ENCODE data around the gene FGFR3. TPM values are rescaled to one million over a fixed set of nuclear protein-coding genes. Genes with fewer than 3 reads are reported as not detected.

Gene FGFR3
- total RNA-seq, 1 experiment from 2014 or later, result 0.46 TPM

DNA sequence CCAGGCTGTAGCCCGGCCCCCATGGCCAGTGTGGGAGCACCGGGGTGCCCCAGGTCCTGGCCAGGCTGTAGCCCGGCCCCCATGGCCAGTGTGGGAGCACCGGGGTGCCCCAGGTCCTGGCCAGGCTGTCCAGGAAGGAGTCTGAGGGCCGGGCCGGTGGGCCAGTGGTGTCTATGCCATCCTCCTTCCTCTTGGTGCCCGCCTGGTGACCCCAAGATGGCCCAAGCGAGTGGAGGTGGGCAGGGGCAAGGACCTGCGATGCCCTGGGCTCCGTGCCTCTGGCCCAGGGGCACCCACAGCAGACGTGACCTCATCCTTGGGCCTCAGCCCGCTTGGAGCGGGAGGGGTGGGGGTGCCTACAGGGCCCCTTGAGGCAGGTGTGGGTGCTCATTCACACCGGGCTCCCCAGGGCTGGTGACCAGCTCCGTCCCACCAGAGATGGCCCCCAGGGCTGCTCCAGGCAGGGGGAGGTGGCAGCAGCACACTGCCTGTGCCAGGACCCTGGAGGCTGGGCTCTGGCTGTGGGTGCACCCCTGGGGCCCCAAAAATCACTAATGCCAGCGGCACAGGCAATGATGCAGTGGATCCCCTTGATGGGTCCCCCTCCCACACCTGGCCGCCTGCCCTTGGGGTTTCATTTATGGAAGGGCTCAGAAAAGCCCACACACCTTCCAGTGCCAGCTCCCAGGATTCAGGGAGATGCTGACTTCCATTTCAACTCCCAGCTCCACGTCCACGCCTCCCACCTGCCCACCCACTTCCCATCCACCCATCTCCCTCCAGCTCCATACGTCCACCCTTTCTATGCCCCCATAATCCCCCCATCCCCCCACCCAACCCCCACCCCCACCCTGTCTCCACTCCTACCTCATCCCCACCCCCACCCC, 36.0 kb upstream of the FGFR3 start:
- no peak for DNase-seq (ENCODE audit: low read depth)

DNA sequence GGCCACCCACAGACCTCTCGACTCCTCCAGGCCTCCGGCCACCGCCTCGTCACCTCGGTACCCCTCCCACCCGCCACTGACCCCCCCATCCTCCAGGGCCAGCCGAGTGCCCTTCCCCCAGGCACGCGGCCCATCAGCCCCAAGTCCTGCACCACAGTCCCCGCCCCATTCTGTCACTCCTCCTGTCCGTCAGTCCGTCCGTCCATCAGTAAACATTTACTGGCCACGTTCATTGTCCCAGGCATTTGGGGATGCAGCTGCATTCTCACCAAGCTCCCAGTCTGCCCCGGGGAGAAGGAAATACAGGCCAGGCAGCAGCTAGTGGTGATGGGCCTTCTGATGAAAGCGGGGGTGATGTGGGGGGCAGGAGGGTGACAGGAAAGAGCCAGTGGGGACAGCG, 35.3 kb upstream of the FGFR3 start:
- DNase-seq (ENCODE audit: low read depth), result no peak

DNA sequence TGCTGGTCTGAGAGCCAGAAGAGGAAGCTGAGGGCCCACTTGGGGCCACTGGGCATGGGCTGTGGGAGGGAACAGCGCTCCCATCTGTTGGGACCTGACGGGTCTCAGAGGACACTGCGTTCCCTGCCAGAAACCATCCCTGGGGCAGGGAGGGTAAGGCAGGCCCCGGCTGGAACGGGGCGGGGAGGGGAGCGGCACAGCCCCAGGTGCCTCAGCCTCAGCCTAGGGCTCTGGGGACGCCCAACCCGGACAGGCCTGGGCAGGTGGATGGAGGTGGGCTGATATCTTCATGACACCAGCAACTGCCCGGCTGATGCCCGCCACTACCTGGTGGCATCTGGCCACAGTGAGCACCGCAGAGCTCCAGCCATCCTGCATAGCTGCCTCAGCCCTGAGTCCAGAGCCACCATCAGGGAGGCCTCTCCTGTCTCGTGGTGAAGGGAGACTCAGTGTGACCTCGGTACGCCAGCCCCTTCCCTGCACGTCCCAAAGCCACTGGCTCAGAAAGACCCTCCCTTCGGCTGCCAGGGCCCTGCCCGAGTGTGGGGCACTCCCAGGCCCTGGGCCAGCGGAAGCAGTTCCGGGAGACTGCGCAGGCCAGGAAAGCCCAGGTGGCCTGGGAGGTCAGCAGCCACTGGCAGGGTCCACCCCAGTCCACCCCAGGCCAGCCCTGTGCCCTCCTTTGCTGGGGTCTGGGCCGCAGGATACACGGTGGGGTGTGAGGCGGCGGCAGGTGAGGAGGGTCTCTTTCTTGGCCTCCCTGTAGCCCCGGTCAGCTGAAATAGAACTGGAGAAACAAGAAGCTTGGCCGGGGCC, 34.6 kb upstream of the FGFR3 start:
- no peak for DNase-seq (ENCODE audit: low read depth)

DNA sequence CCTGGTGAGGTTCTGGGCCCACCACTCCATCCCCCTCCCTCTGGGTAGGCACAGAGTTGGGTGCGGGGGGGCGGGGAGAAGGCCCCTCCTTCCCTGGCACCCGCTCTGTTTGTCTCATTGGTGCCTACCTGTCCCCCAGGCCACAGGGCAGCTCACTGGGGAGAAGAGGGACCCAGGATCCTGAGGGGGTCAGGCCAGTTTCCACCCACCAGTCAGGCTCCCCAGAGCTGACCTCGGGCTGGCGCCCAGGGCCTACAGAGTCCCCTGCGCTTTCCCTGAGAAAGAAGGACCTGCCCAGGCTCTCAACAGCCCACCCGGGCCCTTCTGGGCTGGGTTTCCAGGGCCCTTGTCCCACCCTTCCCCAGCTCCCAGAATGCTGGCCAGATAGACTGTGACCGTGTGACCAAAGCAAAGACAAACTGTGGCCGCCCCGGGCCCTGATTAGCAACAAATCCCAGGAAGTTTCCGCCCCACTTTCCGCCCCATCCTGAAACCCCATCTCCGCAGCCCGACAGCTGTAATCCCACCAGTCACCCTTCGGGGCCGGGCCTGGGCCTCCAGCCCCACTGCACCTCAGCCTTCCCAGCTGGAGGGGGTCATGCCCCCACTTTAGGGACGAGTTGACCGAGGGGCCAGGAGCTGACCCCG, 33.8 kb upstream of the FGFR3 start:
- no peak for DNase-seq (ENCODE audit: low read depth)

- DNase-seq (ENCODE audit: low read depth), result no peak
Observed at GRCh38 chr4:1759818-1760223, 33.3 kb upstream of the FGFR3 start.

GRCh38 chr4:1760521-1761071, 32.5 kb upstream of the FGFR3 start:
- DNase-seq (ENCODE audit: low read depth), result no peak

GRCh38 chr4:1761130-1761689, 31.9 kb upstream of the FGFR3 start:
- DNase-seq (ENCODE audit: low read depth), result no peak

- DNase-seq (ENCODE audit: low read depth), result no peak
Observed at GRCh38 chr4:1762264-1763010, 30.7 kb upstream of the FGFR3 start.

- DNase-seq (ENCODE audit: low read depth), result no peak
Observed at GRCh38 chr4:1763070-1763549, 30.0 kb upstream of the FGFR3 start.

DNA sequence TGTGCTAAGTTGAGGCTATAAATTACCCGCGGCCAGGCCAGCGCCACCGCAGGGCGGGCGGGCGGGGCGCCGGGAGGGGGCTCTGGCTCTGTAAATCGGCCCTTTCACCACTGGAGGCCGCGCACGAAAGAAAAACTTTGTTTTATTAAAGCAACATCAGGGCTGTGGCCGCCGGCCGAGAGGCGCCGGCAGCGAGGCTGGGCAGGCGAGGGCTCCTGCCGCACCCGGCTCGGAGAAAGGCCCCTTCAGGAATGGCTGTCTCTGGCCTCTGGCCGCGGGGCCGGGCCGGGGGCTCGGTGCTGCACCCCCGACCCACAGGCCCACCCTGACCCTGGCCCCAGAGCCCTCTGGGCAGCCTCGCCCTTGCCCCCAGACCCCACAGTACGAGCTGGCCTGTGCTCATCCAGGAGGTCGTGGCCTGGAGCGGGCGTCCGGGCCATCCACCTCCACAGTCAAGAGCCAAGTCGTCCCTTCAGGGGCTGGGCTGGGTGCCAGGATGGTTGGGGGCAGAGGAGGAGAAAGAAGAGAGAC, 29.5 kb upstream of the FGFR3 start:
- peak; percentile 50 for DNase-seq (ENCODE audit: low read depth)

DNA sequence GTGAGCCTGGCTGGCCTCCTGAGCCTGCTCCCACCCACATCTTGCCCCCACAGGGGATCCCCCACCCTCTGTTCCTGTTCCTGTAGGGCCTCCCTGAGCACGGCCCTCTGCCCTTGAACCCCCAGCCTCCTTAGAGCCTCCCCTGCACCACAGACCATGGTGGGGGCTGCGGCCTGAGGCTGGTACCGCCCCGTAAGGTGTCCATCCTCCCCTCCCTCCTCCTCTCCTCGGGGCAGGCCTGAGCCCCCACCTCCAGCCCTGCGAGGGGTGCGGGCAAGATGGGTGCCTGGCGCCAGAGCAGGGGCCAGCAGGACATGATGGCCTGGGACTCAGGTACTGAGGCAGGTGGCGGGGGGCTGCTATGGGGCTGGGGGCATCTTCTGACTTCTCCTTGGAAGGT, 28.4 kb upstream of the FGFR3 start:
- no peak for DNase-seq (ENCODE audit: low read depth)

GRCh38 chr4:1765409-1766072, 27.6 kb upstream of the FGFR3 start:
- DNase-seq (ENCODE audit: low read depth), result no peak

DNA sequence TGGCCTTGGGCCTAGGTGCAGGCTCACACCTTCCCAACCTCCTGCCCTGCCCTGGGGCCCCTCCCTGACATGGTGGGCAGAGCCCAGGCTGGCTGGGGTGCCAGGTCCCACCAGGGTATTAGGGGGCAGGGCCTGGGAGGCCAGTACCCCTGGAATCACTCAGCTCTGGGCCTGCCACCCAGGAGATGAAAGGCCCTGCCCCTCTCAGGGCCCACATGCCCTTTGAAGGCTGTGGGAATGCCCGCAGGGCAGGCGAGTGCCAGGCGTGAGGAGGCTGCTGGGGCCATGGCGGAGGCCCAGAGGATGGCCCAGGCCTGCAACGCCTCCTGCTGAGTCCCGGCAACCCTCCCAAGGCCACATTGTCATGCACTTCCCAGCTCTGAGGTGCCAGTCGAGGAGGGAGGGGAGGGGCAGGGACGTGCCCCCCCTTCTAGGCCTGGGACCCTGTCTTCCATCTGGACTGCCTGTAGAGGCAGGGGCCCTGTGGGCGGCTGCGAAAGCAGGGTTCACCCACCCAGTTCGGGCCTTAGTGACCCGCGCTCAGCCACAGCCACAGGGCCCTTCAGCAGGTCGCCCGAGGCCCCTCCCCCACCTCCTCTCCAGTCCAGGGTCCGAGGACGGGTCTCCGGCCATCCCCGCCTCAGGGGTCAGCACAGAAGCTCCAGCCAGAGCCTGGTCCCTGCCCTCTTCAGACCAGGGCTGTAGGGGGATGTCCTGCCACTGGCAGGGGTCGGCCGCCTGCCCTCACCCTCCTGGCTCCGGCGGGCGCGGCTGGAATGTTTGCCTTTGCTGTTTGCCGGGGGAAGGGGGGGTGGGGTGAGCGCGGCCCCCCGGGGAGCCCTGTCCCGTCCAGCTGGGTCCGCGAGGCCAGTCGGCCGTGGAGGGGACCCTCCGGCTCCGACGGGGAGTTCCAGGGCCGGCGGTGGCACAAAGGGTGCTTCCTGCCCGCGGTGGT, 26.7 kb upstream of the FGFR3 start:
- no peak for DNase-seq (ENCODE audit: low read depth)

- DNase-seq (ENCODE audit: low read depth), result no peak
Observed at GRCh38 chr4:1767061-1767769, 25.9 kb upstream of the FGFR3 start.

DNA sequence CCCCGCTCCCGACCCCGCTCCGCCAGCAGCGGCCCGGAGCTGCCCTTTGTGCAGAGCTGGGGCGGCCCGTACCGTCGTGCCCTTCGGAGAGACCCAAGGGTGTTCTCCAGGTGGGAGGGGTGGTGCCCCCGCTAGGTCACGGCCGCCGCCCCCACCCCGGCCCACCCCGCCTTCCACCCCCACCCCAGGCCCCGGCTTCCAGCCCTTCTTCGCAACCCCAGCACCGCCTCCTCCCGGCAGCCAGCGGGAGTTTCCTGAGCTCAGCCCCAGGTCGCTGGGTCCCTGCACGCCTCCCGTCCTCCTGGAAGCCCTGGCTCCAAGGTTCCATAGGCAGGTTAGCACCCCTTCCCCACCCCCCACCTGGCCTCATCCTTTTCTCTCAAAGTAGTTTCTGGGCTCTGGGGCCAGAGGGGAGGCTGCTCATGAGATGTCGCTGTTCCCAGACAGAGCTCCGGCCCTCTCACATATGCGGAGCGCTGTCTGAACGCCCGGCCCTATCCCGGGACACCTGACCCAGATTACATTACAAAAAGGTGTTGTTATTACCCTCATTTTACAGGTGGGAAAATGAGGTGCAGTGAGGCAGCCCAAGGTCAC, 25.2 kb upstream of the FGFR3 start:
- peak; percentile 51 for DNase-seq (ENCODE audit: low read depth)

DNA sequence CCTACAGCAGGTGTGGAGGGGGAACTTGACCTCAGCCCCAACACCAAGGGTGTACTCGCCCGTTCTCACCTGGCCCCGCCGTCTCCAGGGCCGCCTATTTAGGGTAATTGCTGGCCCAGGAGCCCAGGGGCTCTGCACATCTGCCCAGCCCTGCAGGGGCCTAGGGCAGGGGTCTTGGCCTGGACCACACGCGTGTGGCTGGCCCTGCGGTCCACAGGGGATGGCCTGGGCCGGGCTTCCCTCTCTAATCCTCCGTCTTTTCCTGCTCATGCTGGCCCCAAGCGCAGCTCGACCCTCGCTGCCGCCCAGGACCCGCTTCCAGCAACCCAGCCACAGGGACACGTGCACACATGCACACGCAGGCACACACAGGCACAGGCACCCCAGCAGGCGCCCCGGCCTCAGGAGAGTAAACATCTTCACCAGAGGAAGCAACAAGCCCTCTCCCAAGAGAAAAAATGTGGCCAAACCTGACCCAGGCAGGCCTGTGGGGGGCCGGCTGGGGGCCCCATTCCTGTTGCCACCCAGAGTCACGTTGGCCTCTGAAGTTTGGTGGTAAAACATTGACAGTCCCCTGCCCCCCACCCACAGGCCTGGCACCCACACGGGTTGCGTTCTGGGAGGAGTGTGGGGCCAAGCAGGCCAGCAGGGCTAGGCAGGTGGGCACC, 24.6 kb upstream of the FGFR3 start:
- no peak for DNase-seq (ENCODE audit: low read depth)

- DNase-seq (ENCODE audit: low read depth), result no peak
Observed at GRCh38 chr4:1769692-1770091, 23.4 kb upstream of the FGFR3 start.

All from Daoy (cell line).